HEK293 (cell line): ENCODE measurements around the gene MAP1B.

ENCODE experiments used
- CTCF ChIA-PET: fragments of 350-600 bp; formaldehyde crosslinking; extraction: SDS; loops from one replicate; lab custom pipeline; 2021; ENCODE audit warnings: antibody characterized with exemption; lab: Yijun Ruan, JAX
- POLR2A ChIA-PET: fragments of 300-600 bp; formaldehyde crosslinking; extraction: SDS; loops from one replicate; lab custom pipeline; 2020; ENCODE audit warnings: antibody characterized with exemption, inconsistent platforms; lab: Yijun Ruan, JAX
- H3K27ac ChIP-seq: fragments of 200-500 bp; sonication (Bioruptor generic); 2 replicates; pipeline ENCODE4 v1.5.1; 2014; ENCODE audit warnings: low read depth, low read length, control low read depth, inconsistent platforms; ENCODE audit errors: extremely low read depth
- H3K36me3 ChIP-seq, 2 experiments: fragments of 200-500 bp in 1 of 2; sonication (Bioruptor generic) in 1 of 2; 1 replicate in 1 of 2; 2 replicates in 1 of 2; pipeline ENCODE4 v1.5.1; 2014 to 2017; ENCODE audit warnings: inconsistent platforms in 2 of 2, low read length in 2 of 2; ENCODE audit not compliant: control insufficient read depth in 2 of 2, insufficient read depth in 1 of 2
- H3K4me1 ChIP-seq: fragments of 200-500 bp; sonication (Bioruptor generic); 2 replicates; pipeline ENCODE4 v1.5.1; 2014; ENCODE audit warnings: mild to moderate bottlenecking, low read length, inconsistent platforms; ENCODE audit not compliant: control insufficient read depth, insufficient read depth
- H3K4me3 ChIP-seq: 2 replicates; pipeline ENCODE4 v1.5.1; 2011; ENCODE audit warnings: low read depth, mild to moderate bottlenecking, control low read depth, low read length, moderate library complexity
- H3K9me3 ChIP-seq: fragments of 200-500 bp; sonication (Bioruptor generic); 2 replicates; pipeline ENCODE4 v1.5.1; 2014; ENCODE audit warnings: low read depth, low read length, inconsistent platforms; ENCODE audit not compliant: control insufficient read depth, insufficient read depth
- BCL11A ChIP-seq: fragments of 450-650 bp; formaldehyde crosslinking; IDR thresholded peaks from 2 replicates; pipeline ENCODE4 v1.5.1; 2016; ENCODE audit warnings: low read depth, missing biosample characterization, missing genetic modification characterization
- GLIS1 ChIP-seq: fragments of 450-650 bp; formaldehyde crosslinking; IDR thresholded peaks from 2 replicates; pipeline ENCODE4 v1.5.1; 2016; ENCODE audit warnings: missing biosample characterization, missing genetic modification characterization
- MEIS1 ChIP-seq: sonication (generic); formaldehyde crosslinking; IDR thresholded peaks from 2 replicates; pipeline ENCODE4 v1.8.1; 2022; ENCODE audit warnings: missing genetic modification reagents, mild to moderate bottlenecking, borderline replicate concordance
- MZF1 ChIP-seq: fragments of 450-650 bp; formaldehyde crosslinking; IDR thresholded peaks from 2 replicates; pipeline ENCODE4 v1.5.1; 2017; ENCODE audit warnings: missing biosample characterization, missing genetic modification characterization, borderline replicate concordance
- PRDM1 ChIP-seq: fragments of 450-650 bp; formaldehyde crosslinking; IDR thresholded peaks from 2 replicates; pipeline ENCODE4; 2016; ENCODE audit warnings: missing biosample characterization, missing genetic modification characterization
- SP7 ChIP-seq: fragments of 450-650 bp; formaldehyde crosslinking; IDR thresholded peaks from 2 replicates; pipeline ENCODE4 v1.5.1; 2016; ENCODE audit warnings: missing biosample characterization, missing genetic modification characterization
- TCF7L2 ChIP-seq: IDR thresholded peaks from 2 replicates; pipeline ENCODE4 v1.6.1; 2011; ENCODE audit warnings: low read depth, mild to moderate bottlenecking, inconsistent platforms, low read length, moderate library complexity, borderline replicate concordance
- ZBTB17 ChIP-seq: fragments of 450-650 bp; formaldehyde crosslinking; IDR thresholded peaks from 2 replicates; pipeline ENCODE4 v1.5.1; 2016; ENCODE audit warnings: missing biosample characterization, missing genetic modification characterization
- ZBTB20 ChIP-seq: fragments of 450-650 bp; formaldehyde crosslinking; IDR thresholded peaks from 2 replicates; pipeline ENCODE4 v1.5.1; 2016; ENCODE audit warnings: missing biosample characterization, missing genetic modification characterization
- ZBTB48 ChIP-seq: fragments of 450-650 bp; formaldehyde crosslinking; IDR thresholded peaks from 2 replicates; pipeline ENCODE4 v1.5.1; 2016; ENCODE audit warnings: missing biosample characterization, missing genetic modification characterization
- ZEB2 ChIP-seq: fragments of 450-650 bp; formaldehyde crosslinking; IDR thresholded peaks from 2 replicates; pipeline ENCODE4 v1.5.1; 2016; ENCODE audit warnings: missing biosample characterization, missing genetic modification characterization
- ZNF10 ChIP-seq: fragments of 450-650 bp; formaldehyde crosslinking; IDR thresholded peaks from 2 replicates; pipeline ENCODE4 v1.5.1; 2017; ENCODE audit warnings: missing biosample characterization, missing genetic modification characterization
- ZNF335 ChIP-seq: fragments of 450-650 bp; formaldehyde crosslinking; conservative IDR thresholded peaks from 2 replicates; pipeline ENCODE4 v1.5.1; 2016; ENCODE audit warnings: missing biosample characterization, missing genetic modification characterization
- ZNF416 ChIP-seq: fragments of 450-650 bp; formaldehyde crosslinking; IDR thresholded peaks from 2 replicates; pipeline ENCODE4 v1.5.1; 2016; ENCODE audit warnings: missing biosample characterization, missing genetic modification characterization
- ZNF843 ChIP-seq: fragments of 450-650 bp; formaldehyde crosslinking; IDR thresholded peaks from 2 replicates; pipeline ENCODE4 v1.5.1; 2016; ENCODE audit warnings: missing biosample characterization, missing genetic modification characterization
- ZXDB ChIP-seq: fragments of 450-650 bp; formaldehyde crosslinking; IDR thresholded peaks from 2 replicates; pipeline ENCODE4 v1.5.1; 2016; ENCODE audit warnings: missing biosample characterization, missing genetic modification characterization
- TF ChIP-seq, protein P1 (sequence below): fragments of 450-650 bp; formaldehyde crosslinking; IDR thresholded peaks from 2 replicates; pipeline ENCODE4 v1.5.1; 2017; ENCODE audit warnings: missing biosample characterization, mild to moderate bottlenecking, missing genetic modification characterization, moderate library complexity
- TF ChIP-seq, protein P2 (sequence below): fragments of 450-650 bp; formaldehyde crosslinking; IDR thresholded peaks from 2 replicates; pipeline ENCODE4 v1.5.1; 2017; ENCODE audit warnings: missing biosample characterization, missing genetic modification characterization
- TF ChIP-seq, protein P3 (sequence below): fragments of 450-650 bp; formaldehyde crosslinking; IDR thresholded peaks from 2 replicates; pipeline ENCODE4 v1.5.1; 2016; ENCODE audit warnings: missing biosample characterization, missing genetic modification characterization
- TF ChIP-seq, protein P4 (sequence below): fragments of 450-650 bp; formaldehyde crosslinking; IDR thresholded peaks from 2 replicates; pipeline ENCODE4 v1.5.1; 2016; ENCODE audit warnings: missing biosample characterization, missing genetic modification characterization, low read depth
- TF ChIP-seq, protein P5 (sequence below): fragments of 450-650 bp; formaldehyde crosslinking; IDR thresholded peaks from 2 replicates; pipeline ENCODE4 v1.5.1; 2016; ENCODE audit warnings: missing biosample characterization, missing genetic modification characterization
- TF ChIP-seq, protein P6 (sequence below): sonication (generic); formaldehyde crosslinking; IDR thresholded peaks from 2 replicates; pipeline ENCODE4 v1.8.1; 2022; ENCODE audit warnings: mild to moderate bottlenecking, moderate library complexity, missing genetic modification reagents
- TF ChIP-seq, protein P7 (sequence below): fragments of 450-650 bp; formaldehyde crosslinking; IDR thresholded peaks from 2 replicates; pipeline ENCODE4 v1.5.1; 2017; ENCODE audit warnings: missing biosample characterization, missing genetic modification characterization

Gene MAP1B

DNA sequence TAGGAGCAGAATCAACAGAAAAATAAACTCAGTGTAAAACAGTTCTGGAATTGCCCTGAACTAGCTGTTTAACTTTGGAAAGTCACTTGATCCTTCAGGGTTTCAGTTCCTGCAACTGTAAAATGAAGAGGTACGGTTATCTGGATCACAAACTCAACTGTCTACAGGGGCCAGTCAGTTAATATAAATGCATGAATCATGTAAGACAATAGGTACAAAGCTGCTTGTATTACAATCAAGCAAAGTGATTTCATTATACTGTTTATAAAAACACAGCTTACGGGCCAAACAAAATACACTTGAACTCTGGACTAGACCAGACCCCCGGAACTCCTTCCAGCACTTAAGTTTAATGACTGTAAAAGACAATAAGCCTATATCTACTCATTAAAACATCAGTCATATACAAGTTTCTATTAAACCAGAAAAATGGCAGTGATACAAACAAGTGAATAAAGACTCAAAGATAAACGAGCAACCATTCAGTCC is 139.7 kb downstream of the MAP1B start (continued):
- TF ChIP-seq, protein P1, sequence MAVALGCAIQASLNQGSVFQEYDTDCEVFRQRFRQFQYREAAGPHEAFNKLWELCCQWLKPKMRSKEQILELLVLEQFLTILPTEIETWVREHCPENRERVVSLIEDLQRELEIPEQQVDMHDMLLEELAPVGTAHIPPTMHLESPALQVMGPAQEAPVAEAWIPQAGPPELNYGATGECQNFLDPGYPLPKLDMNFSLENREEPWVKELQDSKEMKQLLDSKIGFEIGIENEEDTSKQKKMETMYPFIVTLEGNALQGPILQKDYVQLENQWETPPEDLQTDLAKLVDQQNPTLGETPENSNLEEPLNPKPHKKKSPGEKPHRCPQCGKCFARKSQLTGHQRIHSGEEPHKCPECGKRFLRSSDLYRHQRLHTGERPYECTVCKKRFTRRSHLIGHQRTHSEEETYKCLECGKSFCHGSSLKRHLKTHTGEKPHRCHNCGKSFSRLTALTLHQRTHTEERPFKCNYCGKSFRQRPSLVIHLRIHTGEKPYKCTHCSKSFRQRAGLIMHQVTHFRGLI = peak; percentile 36; the same call in 1 of the 2 replicates
- TF ChIP-seq, protein P2, sequence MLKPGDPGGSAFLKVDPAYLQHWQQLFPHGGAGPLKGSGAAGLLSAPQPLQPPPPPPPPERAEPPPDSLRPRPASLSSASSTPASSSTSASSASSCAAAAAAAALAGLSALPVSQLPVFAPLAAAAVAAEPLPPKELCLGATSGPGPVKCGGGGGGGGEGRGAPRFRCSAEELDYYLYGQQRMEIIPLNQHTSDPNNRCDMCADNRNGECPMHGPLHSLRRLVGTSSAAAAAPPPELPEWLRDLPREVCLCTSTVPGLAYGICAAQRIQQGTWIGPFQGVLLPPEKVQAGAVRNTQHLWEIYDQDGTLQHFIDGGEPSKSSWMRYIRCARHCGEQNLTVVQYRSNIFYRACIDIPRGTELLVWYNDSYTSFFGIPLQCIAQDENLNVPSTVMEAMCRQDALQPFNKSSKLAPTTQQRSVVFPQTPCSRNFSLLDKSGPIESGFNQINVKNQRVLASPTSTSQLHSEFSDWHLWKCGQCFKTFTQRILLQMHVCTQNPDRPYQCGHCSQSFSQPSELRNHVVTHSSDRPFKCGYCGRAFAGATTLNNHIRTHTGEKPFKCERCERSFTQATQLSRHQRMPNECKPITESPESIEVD = peak; percentile 98
- TF ChIP-seq ZBTB17 (tag by site-specific recombination) (peak; percentile 79), BCL11A (tag by site-specific recombination) (peak; percentile 95), MZF1 (tag by site-specific recombination) (peak; percentile 58; the same call in 1 of the 2 replicates), SP7 (tag by site-specific recombination) (peak; percentile 87), ZBTB48 (tag by site-specific recombination) (no peak)
- TF ChIP-seq, protein P3, sequence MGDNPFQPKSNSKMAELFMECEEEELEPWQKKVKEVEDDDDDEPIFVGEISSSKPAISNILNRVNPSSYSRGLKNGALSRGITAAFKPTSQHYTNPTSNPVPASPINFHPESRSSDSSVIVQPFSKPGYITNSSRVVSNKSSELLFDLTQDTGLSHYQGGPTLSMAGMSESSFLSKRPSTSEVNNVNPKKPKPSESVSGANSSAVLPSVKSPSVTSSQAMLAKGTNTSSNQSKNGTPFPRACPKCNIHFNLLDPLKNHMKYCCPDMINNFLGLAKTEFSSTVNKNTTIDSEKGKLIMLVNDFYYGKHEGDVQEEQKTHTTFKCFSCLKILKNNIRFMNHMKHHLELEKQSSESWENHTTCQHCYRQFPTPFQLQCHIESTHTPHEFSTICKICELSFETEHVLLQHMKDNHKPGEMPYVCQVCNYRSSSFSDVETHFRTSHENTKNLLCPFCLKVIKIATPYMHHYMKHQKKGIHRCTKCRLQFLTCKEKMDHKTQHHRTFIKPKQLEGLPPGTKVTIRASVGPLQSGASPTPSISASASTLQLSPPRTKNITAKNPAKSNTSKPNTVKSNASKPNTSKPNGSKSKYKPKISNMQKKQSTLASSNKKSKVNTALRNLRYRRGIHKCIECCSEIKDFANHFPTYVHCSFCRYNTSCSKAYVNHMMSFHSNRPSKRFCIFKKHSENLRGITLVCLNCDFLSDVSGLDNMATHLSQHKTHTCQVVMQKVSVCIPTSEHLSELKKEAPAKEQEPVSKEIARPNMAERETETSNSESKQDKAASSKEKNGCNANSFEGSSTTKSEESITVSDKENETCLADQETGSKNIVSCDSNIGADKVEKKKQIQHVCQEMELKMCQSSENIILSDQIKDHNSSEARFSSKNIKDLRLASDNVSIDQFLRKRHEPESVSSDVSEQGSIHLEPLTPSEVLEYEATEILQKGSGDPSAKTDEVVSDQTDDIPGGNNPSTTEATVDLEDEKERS = no peak
- TF ChIP-seq, protein P4, sequence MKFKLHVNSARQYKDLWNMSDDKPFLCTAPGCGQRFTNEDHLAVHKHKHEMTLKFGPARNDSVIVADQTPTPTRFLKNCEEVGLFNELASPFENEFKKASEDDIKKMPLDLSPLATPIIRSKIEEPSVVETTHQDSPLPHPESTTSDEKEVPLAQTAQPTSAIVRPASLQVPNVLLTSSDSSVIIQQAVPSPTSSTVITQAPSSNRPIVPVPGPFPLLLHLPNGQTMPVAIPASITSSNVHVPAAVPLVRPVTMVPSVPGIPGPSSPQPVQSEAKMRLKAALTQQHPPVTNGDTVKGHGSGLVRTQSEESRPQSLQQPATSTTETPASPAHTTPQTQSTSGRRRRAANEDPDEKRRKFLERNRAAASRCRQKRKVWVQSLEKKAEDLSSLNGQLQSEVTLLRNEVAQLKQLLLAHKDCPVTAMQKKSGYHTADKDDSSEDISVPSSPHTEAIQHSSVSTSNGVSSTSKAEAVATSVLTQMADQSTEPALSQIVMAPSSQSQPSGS (tag by site-specific recombination) = 0 out of 2 replicates have a peak, but pooled peaks have one; percentile 7
- TF ChIP-seq, all 188 proteins: peak for 57

DNA sequence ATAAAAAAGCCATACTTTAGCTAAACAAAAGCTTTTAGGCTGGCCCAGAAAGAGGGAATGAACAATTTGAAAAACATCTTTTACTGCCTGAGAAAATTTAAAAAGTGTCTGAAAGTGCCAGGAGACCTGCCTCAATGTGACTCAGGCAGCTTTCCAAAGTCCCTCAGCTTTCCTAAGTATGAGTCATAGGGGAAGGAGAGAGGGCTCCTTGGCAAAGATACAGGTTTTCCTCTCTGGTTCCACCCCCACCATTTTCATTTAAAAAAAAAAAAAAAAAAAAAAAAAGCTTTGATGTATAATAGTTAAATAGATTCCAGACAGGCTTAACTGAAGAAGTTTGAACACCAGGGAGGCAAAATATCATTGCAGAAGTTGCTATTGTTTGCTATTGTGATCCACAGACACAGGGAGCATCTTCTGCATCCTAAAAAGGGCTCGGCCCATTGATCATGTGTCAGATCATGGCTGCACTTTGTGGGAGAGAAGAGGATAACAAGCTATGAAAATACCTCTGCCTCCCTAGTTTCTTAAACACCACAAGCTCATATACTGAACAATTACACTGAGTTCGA is 141.2 kb downstream of the MAP1B start:
- Histone ChIP-seq H3K27ac (peak overlapping the region; percentile 61), H3K4me1 (peaks cover 25% of the 10 kb centered on the region)
- CTCF ChIA-PET = interaction anchor here (0.7 to 1.9 kb wide), 3 partner anchors 21 to 60 kb away, joined by 3 to 7 read pairs (median 5); no protein-coding TSS in a partner anchor
- TF ChIP-seq ZNF843 (tag by site-specific recombination) = no peak
- no peak for TF ChIP-seq TCF7L2
- peak; percentile 77 for TF ChIP-seq GLIS1 (tag by site-specific recombination)
- TF ChIP-seq, protein P5, sequence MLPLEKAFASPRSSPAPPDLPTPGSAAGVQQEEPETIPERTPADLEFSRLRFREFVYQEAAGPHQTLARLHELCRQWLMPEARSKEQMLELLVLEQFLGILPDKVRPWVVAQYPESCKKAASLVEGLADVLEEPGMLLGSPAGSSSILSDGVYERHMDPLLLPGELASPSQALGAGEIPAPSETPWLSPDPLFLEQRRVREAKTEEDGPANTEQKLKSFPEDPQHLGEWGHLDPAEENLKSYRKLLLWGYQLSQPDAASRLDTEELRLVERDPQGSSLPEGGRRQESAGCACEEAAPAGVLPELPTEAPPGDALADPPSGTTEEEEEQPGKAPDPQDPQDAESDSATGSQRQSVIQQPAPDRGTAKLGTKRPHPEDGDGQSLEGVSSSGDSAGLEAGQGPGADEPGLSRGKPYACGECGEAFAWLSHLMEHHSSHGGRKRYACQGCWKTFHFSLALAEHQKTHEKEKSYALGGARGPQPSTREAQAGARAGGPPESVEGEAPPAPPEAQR (tag by site-specific recombination) = no peak
- peak; percentile 88 for TF ChIP-seq ZBTB20 (tag by site-specific recombination)
- TF ChIP-seq ZXDB (tag by site-specific recombination) = 0 out of 2 replicates have a peak, but pooled peaks have one; percentile 39
- no peak for TF ChIP-seq MEIS1 (CRISPR knock-in tag)
- peak; percentile 86 for TF ChIP-seq PRDM1 (tag by site-specific recombination)
- peak; percentile 33; the same call in 1 of the 2 replicates for TF ChIP-seq SP7 (tag by site-specific recombination)
- no peak for TF ChIP-seq ZNF10 (tag by site-specific recombination)
- TF ChIP-seq, protein P6, sequence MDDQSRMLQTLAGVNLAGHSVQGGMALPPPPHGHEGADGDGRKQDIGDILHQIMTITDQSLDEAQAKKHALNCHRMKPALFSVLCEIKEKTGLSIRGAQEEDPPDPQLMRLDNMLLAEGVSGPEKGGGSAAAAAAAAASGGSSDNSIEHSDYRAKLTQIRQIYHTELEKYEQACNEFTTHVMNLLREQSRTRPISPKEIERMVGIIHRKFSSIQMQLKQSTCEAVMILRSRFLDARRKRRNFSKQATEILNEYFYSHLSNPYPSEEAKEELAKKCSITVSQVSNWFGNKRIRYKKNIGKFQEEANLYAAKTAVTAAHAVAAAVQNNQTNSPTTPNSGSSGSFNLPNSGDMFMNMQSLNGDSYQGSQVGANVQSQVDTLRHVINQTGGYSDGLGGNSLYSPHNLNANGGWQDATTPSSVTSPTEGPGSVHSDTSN (CRISPR knock-in tag) = no peak
- TF ChIP-seq ZEB2 (tag by site-specific recombination) = peak; percentile 47; the same call in 1 of the 2 replicates
- TF ChIP-seq ZNF335 (tag by site-specific recombination) = peak; percentile 65
- TF ChIP-seq ZNF416 = no peak
- TF ChIP-seq, protein P7, sequence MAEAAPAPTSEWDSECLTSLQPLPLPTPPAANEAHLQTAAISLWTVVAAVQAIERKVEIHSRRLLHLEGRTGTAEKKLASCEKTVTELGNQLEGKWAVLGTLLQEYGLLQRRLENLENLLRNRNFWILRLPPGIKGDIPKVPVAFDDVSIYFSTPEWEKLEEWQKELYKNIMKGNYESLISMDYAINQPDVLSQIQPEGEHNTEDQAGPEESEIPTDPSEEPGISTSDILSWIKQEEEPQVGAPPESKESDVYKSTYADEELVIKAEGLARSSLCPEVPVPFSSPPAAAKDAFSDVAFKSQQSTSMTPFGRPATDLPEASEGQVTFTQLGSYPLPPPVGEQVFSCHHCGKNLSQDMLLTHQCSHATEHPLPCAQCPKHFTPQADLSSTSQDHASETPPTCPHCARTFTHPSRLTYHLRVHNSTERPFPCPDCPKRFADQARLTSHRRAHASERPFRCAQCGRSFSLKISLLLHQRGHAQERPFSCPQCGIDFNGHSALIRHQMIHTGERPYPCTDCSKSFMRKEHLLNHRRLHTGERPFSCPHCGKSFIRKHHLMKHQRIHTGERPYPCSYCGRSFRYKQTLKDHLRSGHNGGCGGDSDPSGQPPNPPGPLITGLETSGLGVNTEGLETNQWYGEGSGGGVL (tag by site-specific recombination) = peak; percentile 36; the same call in 1 of the 2 replicates

More for the DNA sequence above, 141.2 kb downstream of the MAP1B start:
- POLR2A ChIA-PET = interaction anchor here (0.6 to 1.3 kb wide), 6 partner anchors 10 to 569 kb away, joined by 3 to 11 read pairs (median 4); partner anchors contain the start of genes MRPS27 and PTCD2
- H3K9me3 ChIP-seq = no peaks in the 10 kb centered on the region
- H3K36me3 ChIP-seq = no peaks in the 10 kb centered on the region
- H3K4me3 ChIP-seq = no peak overlapping the region
